ENCODE measurements around the gene WIPI1. TPM values are rescaled to one million over a fixed set of nuclear protein-coding genes. Genes with fewer than 3 reads are reported as not detected.

Gene WIPI1
- total and polyA plus RNA-seq, 10 of the 15 experiments (the other 5 are each of a cell fraction or from before 2014, with no cell fraction given), result 6.5 to 44.5 (median 26.2) TPM

DNA sequence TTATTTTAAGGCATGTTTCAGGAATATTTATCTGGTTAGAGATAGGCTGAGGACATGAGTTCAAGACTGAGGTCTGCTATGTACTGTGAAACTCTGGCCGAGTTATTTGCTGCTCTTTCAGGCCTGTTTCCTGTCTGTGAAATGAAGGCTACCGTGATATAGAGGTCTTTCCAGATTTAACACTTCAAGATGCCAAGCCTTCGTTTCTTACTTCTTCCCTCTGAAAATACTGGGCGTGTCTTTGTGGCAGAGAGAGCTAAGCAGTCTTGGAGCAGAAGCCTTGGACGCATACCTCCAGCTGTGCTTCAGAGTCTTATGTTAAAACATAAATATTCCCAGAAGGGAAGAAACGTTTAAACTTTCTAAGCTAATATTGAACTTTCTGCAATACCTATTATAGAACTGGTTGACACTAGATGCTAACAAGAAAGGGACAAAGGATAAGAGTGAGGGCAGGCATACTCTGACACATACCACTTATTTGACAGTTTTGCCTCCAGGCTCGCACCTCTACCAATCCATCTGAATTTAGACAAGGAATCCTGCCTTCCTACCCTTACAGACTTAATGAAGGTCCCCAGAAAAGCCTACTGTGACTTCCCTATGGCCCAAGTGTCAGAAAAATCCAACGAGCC lies 17.5 kb downstream of the WIPI1 start:
- H3K27ac ChIP-seq (ENCODE audit: control insufficient read depth, insufficient read depth), result no peak overlapping the region
- no peak for TF ChIP-seq SMAD1 (IDR thresholded peaks at IDR 0.05; ENCODE audit: low read depth, partially characterized antibody)
- TF ChIP-seq SMAD5 (IDR thresholded peaks at IDR 0.05; ENCODE audit: low read depth), result no peak
- TF ChIP-seq BACH1 (IDR thresholded peaks at IDR 0.05; ENCODE audit: borderline replicate concordance), result no peak
- TF ChIP-seq RBBP5 (conservative IDR thresholded peaks at IDR 0.05), result no peak
- FAIRE-seq (no peak), DNase-seq (ENCODE audit: low read depth, low spot score) (no peak), ATAC-seq (no peak)
- H3K79me2 ChIP-seq (ENCODE audit: control insufficient read depth, insufficient read depth, low read length), result no peaks in the 10 kb centered on the region
- no TSS peak for BruUV-seq (replicated peaks)
- no peaks in the 10 kb centered on the region for H4K20me1 ChIP-seq (ENCODE audit: control insufficient read depth, insufficient read depth)
- ChIA-PET SMC1A (ENCODE audit: uncharacterized antibody, unreplicated experiment) (interaction anchor here (2.0 to 16.5 kb wide), 3 partner anchors 8 to 177 kb away, joined by 5 to 288 read pairs (median 6); partner anchors contain the start of gene WIPI1), CTCF (interaction anchor here (1.0 to 15.1 kb wide), 4 partner anchors 10 to 192 kb away, joined by 3 to 222 read pairs (median 4); partner anchors contain the start of gene WIPI1), RAD21 (ENCODE audit: unreplicated experiment) (interaction anchor here (6.0 to 11.5 kb wide), 2 partner anchors 20 to 176 kb away, joined by 35 to 157 read pairs; partner anchors contain the start of gene WIPI1), POLR2A (interaction anchor here (0.7 to 1.3 kb wide), 4 partner anchors 13 to 59 kb away, joined by 3 to 5 read pairs (median 4); no protein-coding TSS in a partner anchor)
- intact Hi-C loops (cut with micrococcal nuclease; ENCODE audit: unreplicated experiment), result no loop called here
- no peaks in the 10 kb centered on the region for H3K9me3 ChIP-seq (replicated peaks; ENCODE audit: control insufficient read depth, insufficient read depth, low read length)
- H3K4me2 ChIP-seq (ENCODE audit: control insufficient read depth, insufficient read depth), result no peak overlapping the region
- no peak overlapping the region; the same call in 1 of the 2 replicates for H2AFZ ChIP-seq (ENCODE audit: control insufficient read depth, low read depth, low read length)
- H3K27me3 ChIP-seq (replicated peaks in 1 of 2; ENCODE audit: control insufficient read depth in 2 of 2, insufficient read depth in 2 of 2, low read length in 1 of 2), result no peaks in the 10 kb centered on the region
- peaks cover 0 to 3% of the 10 kb centered on the region in 2 experiments; a peak in 2 of 4 replicates for H3K36me3 ChIP-seq (ENCODE audit: control insufficient read depth in 2 of 2, insufficient read depth in 2 of 2, low read length in 1 of 2)
- peaks cover 33% of the 10 kb centered on the region for H3K4me1 ChIP-seq (ENCODE audit: control insufficient read depth, insufficient read depth, low read length)
- H3K4me3 ChIP-seq, result no peak overlapping the region
- H3K9ac ChIP-seq (ENCODE audit: control insufficient read depth, insufficient read depth, low read length), result no peak overlapping the region
- 40% methylated on average over 8 of the region's 8 CpGs for WGBS (ENCODE audit: insufficient coverage, insufficient replicate concordance, low lambda C conversion rate, missing lambda C conversion rate)
- in situ Hi-C loops (cut with MboI), result loop anchor here (10.0 kb wide), 1 partner anchor 175 kb away; no protein-coding TSS in a partner anchor
